Measurements from ENCODE around the gene TNFSF8.

Gene TNFSF8

GRCh38 chr9:114867327-114867726 lies 63.1 kb downstream of the TNFSF8 start:
- Histone ChIP-seq H4K91ac (ENCODE audit: low read depth, low read length) (no peak overlapping the region), H3K27ac (ENCODE audit: low read depth, low read length) (no peak overlapping the region), H3K4me1 (ENCODE audit: control insufficient read depth in 1 of 2, insufficient read depth in 2 of 2, low read length in 2 of 2) (peaks cover 0 to 6% of the 10 kb centered on the region in 2 experiments), H3K14ac (ENCODE audit: low read length) (no peak overlapping the region), H3K36me3 (ENCODE audit: control insufficient read depth in 1 of 2, insufficient read depth in 2 of 2, low read length in 2 of 2) (no peaks in the 10 kb centered on the region), H2AFZ (ENCODE audit: insufficient read depth, low read length, poor library complexity) (no peak overlapping the region), H4K12ac (ENCODE audit: low read depth, low read length) (no peak overlapping the region), H2BK120ac (ENCODE audit: insufficient read depth, low read length, poor library complexity) (no peak overlapping the region), H3K27me3 (ENCODE audit: insufficient read depth, low read length) (no peaks in the 10 kb centered on the region), H3K23ac (ENCODE audit: low read length) (no peak overlapping the region), H3K9ac (ENCODE audit: low read length) (no peak overlapping the region), H3K4me3 (ENCODE audit: low read depth, low read length) (no peak overlapping the region), H3K4me2 (ENCODE audit: low read length) (no peak overlapping the region), H2BK5ac (ENCODE audit: low read depth, low read length, poor library complexity) (no peak overlapping the region), H3K9me3 (ENCODE audit: insufficient read depth, low read depth, low read length) (no peaks in the 10 kb centered on the region), H2AK5ac (ENCODE audit: low read length) (no peak overlapping the region), H3K79me1 (ENCODE audit: low read length) (peaks cover 5% of the 10 kb centered on the region), H3K4ac (ENCODE audit: low read depth, low read length) (no peak overlapping the region), H3K79me2 (ENCODE audit: control insufficient read depth, insufficient read depth, low read length, poor library complexity) (peaks cover 2% of the 10 kb centered on the region), H2BK12ac (ENCODE audit: low read length) (no peak overlapping the region), H3K18ac (ENCODE audit: low read length) (no peak overlapping the region), H4K8ac (ENCODE audit: low read depth, low read length) (no peak overlapping the region)
- DNase-seq = no peak
- no CpG with 5 or more reads among the region's 5 CpGs for WGBS (ENCODE audit: extremely low coverage, insufficient coverage, insufficient read length)

- WGBS (ENCODE audit: extremely low coverage, insufficient coverage, insufficient read length) = no CpG with 5 or more reads among the region's 1 CpG
- Histone ChIP-seq H2AK5ac (ENCODE audit: low read length) (no peak overlapping the region), H3K4me1 (ENCODE audit: control insufficient read depth in 1 of 2, insufficient read depth in 2 of 2, low read length in 2 of 2) (peaks cover 0 to 6% of the 10 kb centered on the region in 2 experiments), H3K9ac (ENCODE audit: low read length) (no peak overlapping the region), H3K79me1 (ENCODE audit: low read length) (peaks cover 2% of the 10 kb centered on the region), H3K27me3 (ENCODE audit: insufficient read depth, low read length) (no peaks in the 10 kb centered on the region), H3K14ac (ENCODE audit: low read length) (no peak overlapping the region), H3K9me3 (ENCODE audit: insufficient read depth, low read depth, low read length) (no peaks in the 10 kb centered on the region), H4K91ac (ENCODE audit: low read depth, low read length) (no peak overlapping the region), H2BK120ac (ENCODE audit: insufficient read depth, low read length, poor library complexity) (no peak overlapping the region), H4K12ac (ENCODE audit: low read depth, low read length) (no peak overlapping the region), H3K36me3 (ENCODE audit: control insufficient read depth in 1 of 2, insufficient read depth in 2 of 2, low read length in 2 of 2) (no peaks in the 10 kb centered on the region), H3K23ac (ENCODE audit: low read length) (no peak overlapping the region), H2BK5ac (ENCODE audit: low read depth, low read length, poor library complexity) (no peak overlapping the region), H3K4me2 (ENCODE audit: low read length) (no peak overlapping the region), H3K79me2 (ENCODE audit: control insufficient read depth, insufficient read depth, low read length, poor library complexity) (no peaks in the 10 kb centered on the region), H2BK12ac (ENCODE audit: low read length) (no peak overlapping the region), H4K8ac (ENCODE audit: low read depth, low read length) (no peak overlapping the region), H3K4me3 (ENCODE audit: low read depth, low read length) (no peak overlapping the region), H3K4ac (ENCODE audit: low read depth, low read length) (no peak overlapping the region), H3K18ac (ENCODE audit: low read length) (no peak overlapping the region), H2AFZ (ENCODE audit: insufficient read depth, low read length, poor library complexity) (no peak overlapping the region), H3K27ac (ENCODE audit: low read depth, low read length) (no peak overlapping the region)
- no peak for DNase-seq
Observed at GRCh38 chr9:114864471-114864870, 65.9 kb downstream of the TNFSF8 start.

- Histone ChIP-seq H3K36me3 (ENCODE audit: control insufficient read depth in 1 of 2, insufficient read depth in 2 of 2, low read length in 2 of 2) (no peaks in the 10 kb centered on the region), H3K79me2 (ENCODE audit: control insufficient read depth, insufficient read depth, low read length, poor library complexity) (no peaks in the 10 kb centered on the region), H3K4me1 (ENCODE audit: control insufficient read depth in 1 of 2, insufficient read depth in 2 of 2, low read length in 2 of 2) (peaks cover 0 to 6% of the 10 kb centered on the region in 2 experiments), H3K4ac (ENCODE audit: low read depth, low read length) (no peak overlapping the region), H3K27me3 (ENCODE audit: insufficient read depth, low read length) (no peaks in the 10 kb centered on the region), H3K9ac (ENCODE audit: low read length) (no peak overlapping the region), H3K27ac (ENCODE audit: low read depth, low read length) (no peak overlapping the region), H2BK120ac (ENCODE audit: insufficient read depth, low read length, poor library complexity) (no peak overlapping the region), H3K9me3 (ENCODE audit: insufficient read depth, low read depth, low read length) (no peaks in the 10 kb centered on the region), H2BK5ac (ENCODE audit: low read depth, low read length, poor library complexity) (no peak overlapping the region), H2BK12ac (ENCODE audit: low read length) (peak overlapping the region; percentile 53), H3K18ac (ENCODE audit: low read length) (no peak overlapping the region), H3K23ac (ENCODE audit: low read length) (no peak overlapping the region), H3K4me3 (ENCODE audit: low read depth, low read length) (no peak overlapping the region), H3K4me2 (ENCODE audit: low read length) (no peak overlapping the region), H2AFZ (ENCODE audit: insufficient read depth, low read length, poor library complexity) (no peak overlapping the region), H4K91ac (ENCODE audit: low read depth, low read length) (no peak overlapping the region), H2AK5ac (ENCODE audit: low read length) (no peak overlapping the region), H3K79me1 (ENCODE audit: low read length) (peaks cover 2% of the 10 kb centered on the region), H3K14ac (ENCODE audit: low read length) (no peak overlapping the region), H4K12ac (ENCODE audit: low read depth, low read length) (no peak overlapping the region), H4K8ac (ENCODE audit: low read depth, low read length) (no peak overlapping the region)
- no peak for DNase-seq
- WGBS (ENCODE audit: extremely low coverage, insufficient coverage, insufficient read length) = no CpG with 5 or more reads among the region's 11 CpGs
Observed at GRCh38 chr9:114861922-114862605, 68.3 kb downstream of the TNFSF8 start.

GRCh38 chr9:114861273-114861672 lies 69.1 kb downstream of the TNFSF8 start:
- Histone ChIP-seq H3K4me1 (ENCODE audit: control insufficient read depth in 1 of 2, insufficient read depth in 2 of 2, low read length in 2 of 2) (peaks cover 0 to 6% of the 10 kb centered on the region in 2 experiments), H3K79me1 (ENCODE audit: low read length) (peaks cover 2% of the 10 kb centered on the region), H4K91ac (ENCODE audit: low read depth, low read length) (no peak overlapping the region), H3K27me3 (ENCODE audit: insufficient read depth, low read length) (no peaks in the 10 kb centered on the region), H3K9me3 (ENCODE audit: insufficient read depth, low read depth, low read length) (no peaks in the 10 kb centered on the region), H3K79me2 (ENCODE audit: control insufficient read depth, insufficient read depth, low read length, poor library complexity) (no peaks in the 10 kb centered on the region), H2BK12ac (ENCODE audit: low read length) (no peak overlapping the region), H2AFZ (ENCODE audit: insufficient read depth, low read length, poor library complexity) (no peak overlapping the region), H3K36me3 (ENCODE audit: control insufficient read depth in 1 of 2, insufficient read depth in 2 of 2, low read length in 2 of 2) (no peaks in the 10 kb centered on the region), H3K27ac (ENCODE audit: low read depth, low read length) (no peak overlapping the region), H3K14ac (ENCODE audit: low read length) (no peak overlapping the region), H3K4me3 (ENCODE audit: low read depth, low read length) (no peak overlapping the region), H3K18ac (ENCODE audit: low read length) (no peak overlapping the region), H3K9ac (ENCODE audit: low read length) (no peak overlapping the region), H4K12ac (ENCODE audit: low read depth, low read length) (no peak overlapping the region), H2BK5ac (ENCODE audit: low read depth, low read length, poor library complexity) (no peak overlapping the region), H2AK5ac (ENCODE audit: low read length) (no peak overlapping the region), H3K23ac (ENCODE audit: low read length) (no peak overlapping the region), H4K8ac (ENCODE audit: low read depth, low read length) (no peak overlapping the region), H2BK120ac (ENCODE audit: insufficient read depth, low read length, poor library complexity) (no peak overlapping the region), H3K4me2 (ENCODE audit: low read length) (no peak overlapping the region), H3K4ac (ENCODE audit: low read depth, low read length) (no peak overlapping the region)
- DNase-seq = no peak
- no CpG with 5 or more reads among the region's 5 CpGs for whole genome bisulfite sequencing (ENCODE audit: extremely low coverage, insufficient coverage, insufficient read length)
